Measurements from ENCODE around the gene ASIC2.

GRCh38 chr17:33086041-33086440 lies 207.1 kb downstream of the ASIC2 start:
- no peak for TF ChIP-seq CTCF (IDR thresholded peaks at IDR 0.05)
- no peak for TF ChIP-seq EZH2 (IDR thresholded peaks at IDR 0.05; ENCODE audit: borderline replicate concordance, insufficient read depth, low read depth, low read length, poor library complexity, severe bottlenecking)
